Measurements from ENCODE around the gene OGFOD1.

DNA sequence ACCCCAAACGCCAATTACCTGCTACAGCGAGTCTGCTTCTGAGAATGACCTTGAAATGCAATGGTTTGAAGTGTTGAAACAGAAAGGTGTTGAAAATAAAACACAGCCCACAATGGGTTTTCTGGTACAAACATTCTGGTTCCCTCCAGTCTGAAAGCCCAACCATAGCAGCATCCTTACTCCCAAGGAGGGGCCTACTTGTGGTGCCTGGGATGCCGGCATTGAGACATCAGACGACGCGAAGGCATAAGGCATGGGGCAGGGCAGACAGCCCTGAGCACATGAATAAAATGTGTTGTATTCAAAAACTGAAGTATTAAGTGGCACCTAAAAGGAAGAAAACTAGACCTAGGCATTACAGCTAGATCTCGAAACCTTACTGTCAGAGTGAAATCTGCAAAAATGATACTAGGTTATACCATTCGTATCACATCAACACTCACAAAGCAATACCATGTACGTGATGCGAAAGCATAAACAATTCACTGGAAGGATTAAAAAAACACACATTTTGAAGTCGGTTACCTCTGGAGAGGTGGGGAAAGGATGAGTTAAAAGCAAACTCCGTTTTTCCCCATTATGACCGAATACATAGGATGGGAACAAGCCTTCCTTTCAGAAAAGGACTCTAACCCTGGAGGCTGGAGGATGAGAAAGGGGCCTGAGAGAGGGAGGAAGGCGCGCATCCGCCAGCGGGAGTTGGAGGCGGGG lies 924 bp upstream of the OGFOD1 start:
- TF ChIP-seq JUNB (CRISPR knock-in tag; IDR thresholded peaks at IDR 0.05; ENCODE audit: borderline replicate concordance) = no peak
- no peak for TF ChIP-seq ZNF3 (CRISPR knock-in tag; IDR thresholded peaks at IDR 0.05)
- TF ChIP-seq MYC (CRISPR knock-in tag; IDR thresholded peaks at IDR 0.05; ENCODE audit: borderline replicate concordance) = no peak
- TF ChIP-seq ARNT (IDR thresholded peaks at IDR 0.05) = no peak
- no peak for TF ChIP-seq ZNF777 (CRISPR knock-in tag; IDR thresholded peaks at IDR 0.05)
- TF ChIP-seq JUN (CRISPR knock-in tag; IDR thresholded peaks at IDR 0.05) = no peak
- no peak for TF ChIP-seq U2AF1 (optimal IDR thresholded peaks at IDR 0.05; ENCODE audit: low read depth, low read length)
- TF ChIP-seq KDM5A (IDR thresholded peaks at IDR 0.05; ENCODE audit: borderline replicate concordance, low read length) = no peak
- no peak for TF ChIP-seq ZFX (CRISPR knock-in tag; IDR thresholded peaks at IDR 0.05; ENCODE audit: low read depth)
- TF ChIP-seq ZNF275 (CRISPR knock-in tag; IDR thresholded peaks at IDR 0.05; ENCODE audit: borderline replicate concordance) = no peak; the same call in 1 of the 2 replicates
- no peak for TF ChIP-seq CREB1 (IDR thresholded peaks at IDR 0.05)
- no peak for TF ChIP-seq CREB1 (CRISPR knock-in tag; IDR thresholded peaks at IDR 0.05)
- TF ChIP-seq SMC3 (IDR thresholded peaks at IDR 0.05; ENCODE audit: low read length) = no peak
- no peak for TF ChIP-seq SUZ12 (IDR thresholded peaks at IDR 0.05; ENCODE audit: low read depth, low read length)

Measured in HepG2 (cell line).